Renal cortex interstitium (tissue), 15 donors: ENCODE results near the gene IGSF8. TPM values are rescaled to one million over a fixed set of nuclear protein-coding genes. Genes with fewer than 3 reads are reported as not detected.

Experiments
- DNase-seq, 11 donors: peaks; one replicate each; pipeline ENCODE4 v3.0.0-alpha.2; 2013; ENCODE audit warnings: low read depth in 9 of 11, low spot score in 4 of 11; ENCODE audit errors: extremely low read depth in 1 of 11
- long read RNA-seq, 16 experiments: transcript quantifications; one replicate each; lab custom pipeline, GENCODE V29; 2026
- polyA plus RNA-seq, 3 donors: library from polyadenylated mRNA; unstranded; fragments of 120-200 nt; gene quantifications; one replicate each; pipeline ENCODE4 v1.2.1, GENCODE V29; 2013; ENCODE audit not compliant: insufficient read length in 3 of 3

The IGSF8 gene
- polyA plus RNA-seq = 10 to 100 TPM; 26.0 to 40.5 (median 37.1) TPM
- long read RNA-seq, donor 1, partial matches to known transcripts = 0 of 3 reads
- long read RNA-seq, donor 1, other reads (novel, unspliced or antisense) = 0 of 3 reads
- long read RNA-seq, donor 2, partial matches to known transcripts = 6 of 8 reads
- long read RNA-seq, donor 2, other reads (novel, unspliced or antisense) = 0 of 8 reads
- long read RNA-seq, donor 3, transcript IGSF8-201 (7 exons, 2,343 nt) = major isoform, 10 of 19 reads
- long read RNA-seq, donor 3, partial matches to known transcripts = 6 of 19 reads
- long read RNA-seq, donor 3, other reads (novel, unspliced or antisense) = 0 of 19 reads
- long read RNA-seq, donor 4, transcript IGSF8-201 (7 exons, 2,343 nt) = major isoform, 10 of 19 reads
- long read RNA-seq, donor 4, partial matches to known transcripts = 8 of 19 reads
- long read RNA-seq, donor 4, other reads (novel, unspliced or antisense) = 0 of 19 reads
- long read RNA-seq, donor 5 = 0 reads
- long read RNA-seq, donor 6, partial matches to known transcripts = 11 of 16 reads
- long read RNA-seq, donor 6, other reads (novel, unspliced or antisense) = 0 of 16 reads
- long read RNA-seq, donor 7, transcript IGSF8-201 (7 exons, 2,343 nt) = major isoform, 6 of 20 reads
- long read RNA-seq, donor 7, partial matches to known transcripts = 12 of 20 reads
- long read RNA-seq, donor 7, other reads (novel, unspliced or antisense) = 0 of 20 reads
- long read RNA-seq, donor 8, transcript IGSF8-201 (7 exons, 2,343 nt) = major isoform, 19 of 40 reads
- long read RNA-seq, donor 8, partial matches to known transcripts = 20 of 40 reads
- long read RNA-seq, donor 8, other reads (novel, unspliced or antisense) = 0 of 40 reads
- long read RNA-seq, donor 9, transcript IGSF8-201 (7 exons, 2,343 nt) = major isoform, 5 of 16 reads
- long read RNA-seq, donor 9, partial matches to known transcripts = 9 of 16 reads
- long read RNA-seq, donor 9, other reads (novel, unspliced or antisense) = 0 of 16 reads
- long read RNA-seq, donor 10, transcript IGSF8-201 (7 exons, 2,343 nt) = major isoform, 6 of 17 reads
- long read RNA-seq, donor 10, partial matches to known transcripts = 11 of 17 reads
- long read RNA-seq, donor 10, other reads (novel, unspliced or antisense) = 0 of 17 reads
- long read RNA-seq, donor 11, transcript IGSF8-201 (7 exons, 2,343 nt) = major isoform, 7 of 9 reads
- long read RNA-seq, donor 11, partial matches to known transcripts = 0 of 9 reads
- long read RNA-seq, donor 11, other reads (novel, unspliced or antisense) = 0 of 9 reads
- long read RNA-seq, donor 12, transcript IGSF8-201 (7 exons, 2,343 nt) = major isoform, 6 of 6 reads
- long read RNA-seq, donor 12, partial matches to known transcripts = 0 of 6 reads
- long read RNA-seq, donor 12, other reads (novel, unspliced or antisense) = 0 of 6 reads
- long read RNA-seq, donor 13, transcript IGSF8-201 (7 exons, 2,343 nt) = major isoform, 9 of 34 reads
- long read RNA-seq, donor 13, transcript IGSF8-204 (2 exons, 876 nt) = minor isoform, 5 of 34 reads
- long read RNA-seq, donor 13, partial matches to known transcripts = 18 of 34 reads
- long read RNA-seq, donor 13, other reads (novel, unspliced or antisense) = 0 of 34 reads
- long read RNA-seq, donor 14, transcript IGSF8-201 (7 exons, 2,343 nt) = major isoform, 5 of 16 reads
- long read RNA-seq, donor 14, partial matches to known transcripts = 9 of 16 reads
- long read RNA-seq, donor 14, other reads (novel, unspliced or antisense) = 0 of 16 reads
- long read RNA-seq, donor 15, partial matches to known transcripts = 7 of 11 reads
- long read RNA-seq, donor 15, other reads (novel, unspliced or antisense) = 0 of 11 reads
- long read RNA-seq, donor 16, transcript IGSF8-201 (7 exons, 2,343 nt) = major isoform, 19 of 64 reads
- long read RNA-seq, donor 16, partial matches to known transcripts = 43 of 64 reads
- long read RNA-seq, donor 16, other reads (novel, unspliced or antisense) = 0 of 64 reads

GRCh38 chr1:160097911-160098851 lies at the start of gene IGSF8:
IGSF8 (minus strand) TSS chr1:160098619; CDS start chr1:160098472, 147 bp downstream.
- DNase-seq = peak in 8 of 11 donors; percentile 73 to 83 (median 80)

GRCh38 chr1:160148121-160148520 lies 49.7 kb upstream of the IGSF8 start:
- no peak for DNase-seq

GRCh38 chr1:160146107-160146506 lies 47.7 kb upstream of the IGSF8 start:
- no peak for DNase-seq

GRCh38 chr1:160144921-160145320 lies 46.5 kb upstream of the IGSF8 start:
- no peak for DNase-seq

- no peak for DNase-seq
Measured at GRCh38 chr1:160143695-160144094, 45.3 kb upstream of the IGSF8 start.

GRCh38 chr1:160139840-160140239 lies 41.4 kb upstream of the IGSF8 start:
- no peak for DNase-seq

GRCh38 chr1:160137216-160137862 lies 38.9 kb upstream of the IGSF8 start:
- no peak for DNase-seq

- DNase-seq = no peak
Measured at GRCh38 chr1:160136926-160137200, 38.4 kb upstream of the IGSF8 start.

GRCh38 chr1:160136121-160136925 lies 37.9 kb upstream of the IGSF8 start:
- DNase-seq = no peak

- no peak for DNase-seq
Measured at GRCh38 chr1:160134791-160135572, 36.6 kb upstream of the IGSF8 start.

- no peak for DNase-seq
Measured at GRCh38 chr1:160133990-160134770, 35.8 kb upstream of the IGSF8 start.

- no peak for DNase-seq
Measured at GRCh38 chr1:160131803-160132565, 33.6 kb upstream of the IGSF8 start.

GRCh38 chr1:160130939-160131338 lies 32.5 kb upstream of the IGSF8 start:
- DNase-seq = no peak

GRCh38 chr1:160130486-160130885 lies 32.1 kb upstream of the IGSF8 start:
- DNase-seq = no peak
